H54 (cell line): Measurements from ENCODE around the gene WDFY4.
"Not testable (repeated sequence)": the region's sequence is repeated elsewhere in the genome, so short reads cannot be mapped to it uniquely, and the experiment has no call there.

ENCODE experiments used
- DNase-seq: peaks from one replicate; pipeline ENCODE4 v3.0.0; 2011; ENCODE audit warnings: low spot score, mixed read lengths; ENCODE audit not compliant: insufficient read length
- FAIRE-seq: peaks from 3 replicates; lab custom pipeline; 2011; peaks lifted over from hg19 to GRCh38; lab: Jason Lieb, UNC
- POLR2A ChIP-seq: IDR thresholded peaks from 2 replicates; pipeline ENCODE4 v1.6.1; 2011; ENCODE audit warnings: low read depth, mild to moderate bottlenecking, low read length

The WDFY4 gene, protein sequence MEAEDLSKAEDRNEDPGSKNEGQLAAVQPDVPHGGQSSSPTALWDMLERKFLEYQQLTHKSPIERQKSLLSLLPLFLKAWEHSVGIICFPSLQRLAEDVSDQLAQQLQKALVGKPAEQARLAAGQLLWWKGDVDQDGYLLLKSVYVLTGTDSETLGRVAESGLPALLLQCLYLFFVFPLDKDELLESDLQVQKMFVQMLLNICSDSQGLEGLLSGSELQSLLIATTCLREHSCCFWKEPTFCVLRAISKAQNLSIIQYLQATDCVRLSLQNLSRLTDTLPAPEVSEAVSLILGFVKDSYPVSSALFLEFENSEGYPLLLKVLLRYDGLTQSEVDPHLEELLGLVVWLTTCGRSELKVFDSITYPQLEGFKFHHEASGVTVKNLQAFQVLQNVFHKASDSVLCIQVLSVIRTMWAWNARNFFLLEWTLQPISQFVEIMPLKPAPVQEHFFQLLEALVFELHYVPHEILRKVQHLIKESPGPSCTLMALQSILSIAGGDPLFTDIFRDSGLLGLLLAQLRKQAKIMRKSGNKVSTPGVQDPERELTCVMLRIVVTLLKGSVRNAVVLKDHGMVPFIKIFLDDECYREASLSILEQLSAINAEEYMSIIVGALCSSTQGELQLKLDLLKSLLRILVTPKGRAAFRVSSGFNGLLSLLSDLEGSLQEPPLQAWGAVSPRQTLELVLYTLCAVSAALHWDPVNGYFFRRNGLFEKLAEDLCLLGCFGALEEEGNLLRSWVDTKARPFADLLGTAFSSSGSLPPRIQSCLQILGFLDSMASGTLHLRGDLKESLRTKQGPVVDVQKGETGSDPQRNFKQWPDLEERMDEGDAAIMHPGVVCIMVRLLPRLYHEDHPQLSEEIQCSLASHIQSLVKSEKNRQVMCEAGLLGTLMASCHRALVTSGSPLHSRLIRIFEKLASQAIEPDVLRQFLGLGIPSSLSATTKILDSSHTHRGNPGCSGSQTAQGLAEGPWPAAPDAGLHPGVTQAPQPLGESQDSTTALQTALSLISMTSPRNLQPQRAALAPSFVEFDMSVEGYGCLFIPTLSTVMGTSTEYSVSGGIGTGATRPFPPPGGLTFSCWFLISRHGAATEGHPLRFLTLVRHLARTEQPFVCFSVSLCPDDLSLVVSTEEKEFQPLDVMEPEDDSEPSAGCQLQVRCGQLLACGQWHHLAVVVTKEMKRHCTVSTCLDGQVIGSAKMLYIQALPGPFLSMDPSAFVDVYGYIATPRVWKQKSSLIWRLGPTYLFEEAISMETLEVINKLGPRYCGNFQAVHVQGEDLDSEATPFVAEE (N-terminal part only)

DNA sequence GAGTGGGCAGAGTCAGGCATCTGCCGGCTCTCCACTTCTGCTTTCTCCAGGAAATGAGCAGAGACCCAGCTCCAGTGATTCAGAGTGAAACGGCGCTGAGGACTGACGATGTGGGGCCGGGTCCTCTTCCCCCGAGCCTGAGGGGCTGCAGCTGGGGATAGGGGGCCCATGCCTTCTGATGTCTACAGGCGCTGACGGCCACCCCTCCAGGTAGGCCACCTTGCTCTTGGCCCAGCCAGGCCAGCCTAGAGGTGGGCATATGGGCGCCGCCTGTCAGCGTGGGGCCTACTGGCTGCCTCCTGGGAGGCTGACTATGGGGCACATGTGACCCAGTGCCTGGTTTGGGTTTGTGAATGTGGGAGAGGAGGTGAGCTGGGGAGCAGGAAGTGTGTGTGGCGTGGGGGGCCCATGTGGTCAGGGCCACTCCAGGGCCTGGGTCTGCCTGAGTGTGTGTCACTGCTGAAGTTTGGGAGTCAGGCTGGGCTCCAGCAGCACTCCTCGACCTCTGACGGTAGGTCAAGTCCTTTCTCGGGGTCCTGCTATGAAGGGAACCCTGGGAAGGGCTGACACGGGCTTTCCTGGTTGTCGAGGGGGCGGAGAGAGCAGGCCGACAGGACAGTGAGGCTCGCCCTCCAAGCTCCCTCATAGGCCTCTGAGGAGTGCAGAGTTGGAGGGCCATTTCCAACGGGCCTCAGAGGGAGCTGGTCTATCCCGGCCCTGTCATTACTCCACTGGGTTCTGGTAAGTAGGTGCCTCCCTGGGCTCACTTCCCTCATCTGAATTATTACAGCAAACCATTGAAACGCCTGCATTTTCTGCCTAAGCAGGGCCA, at the start of gene WDFY4:
TSS of gene WDFY4 (plus strand) at position 82 of the 832 bp plus-strand sequence. CDS start 24,860 bp downstream, outside the sequence.
- TF ChIP-seq POLR2A = no peak
- FAIRE-seq = no peak
- DNase-seq = no peak

DNA sequence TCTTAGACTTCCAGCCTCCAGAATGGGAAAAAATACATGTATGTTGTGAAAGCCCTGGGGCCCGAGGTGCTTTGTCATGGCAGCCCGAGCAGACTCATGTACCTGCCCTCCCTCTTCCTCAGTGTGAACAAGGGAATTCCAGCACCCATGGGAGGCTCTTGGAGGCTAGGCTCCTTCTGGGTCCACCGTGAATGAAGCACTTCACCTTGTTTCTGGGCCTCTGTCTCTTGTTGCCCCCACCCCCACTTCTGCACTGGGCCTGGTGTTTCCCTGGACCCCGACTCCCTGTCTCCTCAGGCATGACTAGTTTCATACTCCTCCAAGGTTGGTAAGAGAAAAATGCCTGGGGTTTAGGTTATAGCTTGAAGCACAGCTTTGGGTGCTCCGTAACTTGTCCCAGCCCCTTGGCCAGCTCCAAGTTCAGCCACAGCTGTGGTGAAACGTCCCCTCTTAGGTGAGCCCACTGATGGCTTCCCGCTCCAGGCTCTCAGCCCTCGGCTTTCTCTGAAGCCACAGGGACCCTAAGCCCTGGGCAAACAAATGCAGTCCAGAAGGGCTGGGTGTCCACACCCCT, 49.6 kb upstream of the WDFY4 start:
- DNase-seq (no peak), FAIRE-seq (no peak)
- TF ChIP-seq POLR2A = no peak

DNA sequence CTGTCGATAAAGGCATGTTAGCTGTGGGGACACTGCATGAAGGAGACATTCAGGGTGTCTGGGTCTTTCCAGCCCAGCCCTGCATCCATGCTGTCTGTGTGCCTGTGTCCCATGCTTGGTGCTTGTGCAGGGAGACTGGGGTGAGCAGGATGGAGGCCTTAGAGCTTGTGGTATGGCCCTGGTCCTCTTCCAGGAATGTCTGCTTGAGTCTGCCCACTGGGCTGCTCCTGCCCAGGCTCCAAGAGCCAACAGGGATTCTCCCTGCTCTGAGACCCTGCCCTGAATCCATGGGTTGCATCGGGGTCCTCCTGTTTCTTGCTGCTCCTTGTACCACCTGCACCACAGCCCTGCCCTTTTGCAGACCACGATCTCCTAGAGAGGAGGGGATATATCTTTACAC, 48.4 kb upstream of the WDFY4 start:
- DNase-seq = no peak
- TF ChIP-seq POLR2A = no peak
- no peak for FAIRE-seq

DNA sequence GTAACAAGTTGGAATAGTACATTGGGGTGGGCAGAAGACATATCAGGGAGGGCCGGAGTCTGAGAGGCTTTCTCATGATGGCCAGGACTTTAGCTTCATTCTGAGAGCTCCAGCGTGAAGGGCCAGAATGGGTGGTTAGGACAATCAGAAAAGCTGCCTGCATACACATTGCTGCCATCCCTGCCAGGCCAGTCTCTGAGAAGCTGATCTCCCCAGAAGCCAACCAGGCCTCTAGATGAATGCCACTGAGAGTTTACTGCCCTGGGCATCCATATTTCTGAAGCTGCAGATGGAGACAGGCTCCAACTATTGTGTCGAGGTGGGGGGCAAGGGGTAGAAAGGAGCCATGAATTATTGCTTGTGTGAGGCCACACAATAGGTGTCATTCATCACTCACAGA, 47.8 kb upstream of the WDFY4 start:
- FAIRE-seq = no peak
- DNase-seq = no peak
- no peak for TF ChIP-seq POLR2A

DNA sequence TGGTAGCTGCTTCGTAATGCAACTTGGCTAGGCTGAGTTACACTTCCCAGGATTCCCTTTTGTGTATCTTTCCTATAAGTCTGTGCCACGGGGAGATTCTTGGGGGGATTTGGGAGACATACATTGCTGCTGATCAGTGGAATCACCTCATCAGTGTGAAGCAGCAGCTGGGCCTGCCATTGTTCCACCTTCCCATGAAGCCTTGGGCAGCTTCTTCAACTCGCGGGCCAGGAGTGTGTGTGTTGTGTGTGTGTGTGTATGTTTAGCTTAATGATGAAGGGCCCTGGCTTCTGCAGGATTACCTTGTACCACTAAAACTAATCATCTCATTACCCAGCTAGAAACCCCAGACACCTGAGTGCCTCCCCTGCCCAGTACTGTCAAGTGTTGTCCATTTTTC, 46.5 kb upstream of the WDFY4 start:
- TF ChIP-seq POLR2A = no peak
- DNase-seq = no peak
- FAIRE-seq = no peak

DNA sequence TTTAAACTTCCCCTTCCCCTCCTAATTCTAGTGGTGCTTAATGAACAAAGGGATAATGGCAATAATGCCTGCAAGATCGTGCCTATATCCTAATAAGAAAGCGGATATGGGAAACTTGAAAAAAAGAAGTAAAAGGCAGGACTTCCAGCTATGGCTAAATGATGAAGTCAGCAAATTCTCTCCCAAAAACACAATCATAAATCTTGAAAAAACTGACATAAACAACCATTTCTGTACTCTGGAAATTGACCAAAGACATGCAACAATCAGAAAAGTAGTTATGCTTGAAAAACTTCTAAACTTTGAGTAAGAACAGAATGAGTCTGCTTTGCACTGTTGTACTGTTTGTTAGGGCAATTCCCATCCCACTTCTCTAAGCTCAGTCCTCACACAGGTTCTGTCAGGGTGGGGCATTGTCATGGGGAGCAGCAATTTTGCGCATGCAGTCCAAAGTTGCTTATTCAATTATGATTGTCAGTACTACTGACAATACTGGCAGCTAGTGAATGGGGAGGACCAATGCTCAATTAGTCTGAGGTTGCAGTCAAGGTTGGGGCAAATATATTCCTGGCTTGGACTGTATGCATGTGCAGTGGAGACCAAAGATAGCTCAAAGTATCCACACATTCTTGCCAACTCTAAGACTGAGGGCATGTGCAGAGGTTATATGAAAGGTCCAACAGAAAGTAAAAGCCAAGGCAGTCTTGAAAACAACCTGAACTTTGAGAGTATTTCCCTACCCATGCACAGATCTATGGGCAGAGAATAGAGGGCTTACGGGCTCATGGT, 45.7 kb upstream of the WDFY4 start:
- no peak for FAIRE-seq
- TF ChIP-seq POLR2A = no peak
- no peak for DNase-seq

DNA sequence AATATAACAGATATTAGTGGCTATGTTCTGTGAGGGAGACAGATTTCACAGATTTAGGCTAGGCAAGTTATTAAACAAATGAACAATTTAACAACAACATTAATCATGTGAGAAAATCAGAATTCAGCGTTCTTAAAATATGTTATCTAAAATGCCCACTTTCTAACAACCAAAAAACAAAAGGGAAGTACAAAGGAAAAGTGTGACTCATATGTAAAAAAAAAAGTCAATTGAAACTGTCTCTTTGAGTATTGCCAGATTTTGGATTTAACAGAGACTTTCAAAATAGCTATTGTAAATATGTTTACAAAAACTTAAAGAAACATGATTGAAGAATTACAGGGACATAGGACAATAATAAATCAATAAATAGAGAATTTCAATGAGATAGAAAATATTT, 45.0 kb upstream of the WDFY4 start:
- DNase-seq (no peak), FAIRE-seq (no peak)
- no peak for TF ChIP-seq POLR2A

DNA sequence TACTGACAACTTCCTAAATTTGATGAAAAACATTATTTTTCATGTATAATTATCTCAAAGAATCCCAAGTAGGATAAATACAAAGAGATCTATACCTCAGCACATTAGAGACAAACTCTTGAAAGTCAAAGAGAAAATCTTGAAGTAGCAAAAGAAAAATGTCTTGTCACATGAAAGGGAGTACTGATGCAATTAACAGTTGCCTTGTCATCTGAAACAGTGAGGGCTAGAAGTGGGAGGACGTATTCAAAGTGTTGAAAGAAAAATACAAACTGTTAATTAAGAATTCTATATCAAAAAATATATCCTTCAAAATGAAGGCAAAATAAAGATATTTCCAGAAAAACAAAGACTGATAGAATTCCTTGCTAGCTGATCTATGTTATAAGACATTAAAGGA, 44.3 kb upstream of the WDFY4 start:
- DNase-seq (no peak), FAIRE-seq (no peak)
- TF ChIP-seq POLR2A = no peak

DNA sequence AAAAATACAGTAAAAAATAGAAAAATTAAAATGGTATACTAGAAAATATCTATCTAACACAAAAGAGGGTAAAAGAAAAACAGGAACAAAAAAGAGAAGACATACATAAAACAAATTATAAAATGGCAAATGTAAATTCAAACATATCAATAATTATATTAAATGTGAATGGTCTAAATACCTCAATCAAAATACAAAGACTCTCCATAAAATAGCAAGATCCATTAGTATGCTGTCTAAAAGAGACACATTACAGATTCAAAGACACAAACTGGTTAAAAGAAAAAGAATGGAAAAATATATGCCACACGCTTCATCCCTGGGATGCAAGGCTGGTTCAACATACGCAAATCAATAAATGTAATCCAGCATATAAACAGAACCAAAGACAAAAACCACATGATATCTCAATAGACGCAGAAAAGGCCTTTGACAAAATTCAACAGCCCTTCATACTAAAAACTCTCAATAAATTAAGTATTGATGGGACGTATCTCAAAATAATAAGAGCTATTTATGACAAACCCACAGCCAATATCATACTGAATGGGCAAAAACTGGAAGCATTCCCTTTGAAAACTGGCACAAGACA, 43.5 kb upstream of the WDFY4 start:
- FAIRE-seq, DNase-seq: not testable (repeated sequence)

DNA sequence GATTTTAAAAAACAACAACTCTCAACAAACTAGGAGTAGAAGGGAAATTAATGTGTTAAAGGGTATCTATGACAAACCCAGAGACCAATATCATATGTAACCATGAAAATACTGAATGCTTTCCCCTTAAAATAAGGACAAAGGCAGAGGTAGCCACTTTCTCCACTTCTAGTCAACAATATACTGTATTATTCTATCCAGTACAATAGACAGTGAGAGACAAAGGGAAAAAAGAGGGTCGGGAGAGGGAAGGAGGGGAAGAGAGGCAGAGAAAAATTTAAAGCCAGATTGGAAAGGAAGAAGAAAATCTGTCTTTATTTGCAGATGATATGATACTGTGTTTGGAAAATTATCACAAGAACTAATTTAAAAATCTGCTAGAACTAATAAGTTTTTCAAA, 39.1 kb upstream of the WDFY4 start:
- DNase-seq (no peak), FAIRE-seq (no peak)
- no peak for TF ChIP-seq POLR2A

DNA sequence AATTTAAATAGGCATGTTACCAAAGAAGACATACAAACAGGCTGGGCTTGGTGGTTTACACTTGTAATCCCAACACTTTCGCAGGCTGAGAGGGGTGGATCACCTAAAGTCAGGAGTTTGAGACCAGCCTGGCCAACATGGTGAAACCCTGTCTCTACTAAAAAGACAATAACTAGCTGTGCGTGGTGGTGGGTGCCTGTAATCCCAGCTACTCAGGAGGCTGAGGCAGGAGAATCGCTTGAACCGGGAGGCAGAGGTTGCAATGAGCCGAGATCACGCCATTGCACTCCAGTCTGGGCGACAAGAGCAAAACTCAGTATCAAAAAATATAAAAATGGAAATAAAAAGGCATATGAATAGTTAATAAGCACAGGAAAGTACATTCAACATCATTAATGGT, 37.6 kb upstream of the WDFY4 start:
- not testable (repeated sequence) for FAIRE-seq, DNase-seq
